NCI-H526 (cell line): Measurements from ENCODE around the gene CDCA3.

Experiments used
- DNase-seq, 2 experiments: peaks; one replicate each; lab custom pipeline; 2025; lab: John Stamatoyannopoulos, UW

The CDCA3 gene

DNA sequence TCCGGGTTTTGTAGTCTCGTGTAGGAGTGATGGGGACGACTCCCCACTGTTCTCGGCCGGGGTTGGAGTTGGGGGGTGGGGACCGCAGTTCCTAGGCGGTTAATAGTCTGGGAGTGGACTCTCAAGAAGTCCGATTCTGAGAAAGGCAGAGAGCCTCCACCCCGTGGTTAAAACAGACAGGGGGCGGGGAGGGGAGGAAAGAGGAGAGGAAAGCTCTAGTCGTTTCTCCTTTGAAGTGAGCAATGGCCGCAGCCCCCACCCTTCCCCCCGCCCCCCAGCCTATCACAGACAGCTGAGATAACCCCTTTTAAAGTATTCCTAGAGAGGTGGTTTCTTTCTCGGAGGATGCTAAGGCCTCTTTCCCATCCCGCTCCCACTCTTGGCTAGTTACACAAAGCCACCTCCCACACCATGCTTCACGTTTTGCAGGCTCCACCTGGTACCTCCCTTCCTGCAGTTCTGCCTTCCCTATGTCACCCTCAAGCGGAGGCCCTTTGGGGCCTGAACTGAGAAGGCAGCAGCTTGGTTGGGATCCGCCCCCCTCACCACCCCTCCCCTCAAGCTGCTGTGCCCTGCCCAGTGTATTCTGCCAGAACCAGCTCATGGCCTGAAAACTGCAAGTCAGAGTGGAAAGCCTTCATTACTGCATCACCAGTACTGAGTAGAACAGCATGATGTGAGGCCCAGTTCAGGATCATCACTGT, 1.7 kb upstream of the CDCA3 start:
- no peak for DNase-seq

DNA sequence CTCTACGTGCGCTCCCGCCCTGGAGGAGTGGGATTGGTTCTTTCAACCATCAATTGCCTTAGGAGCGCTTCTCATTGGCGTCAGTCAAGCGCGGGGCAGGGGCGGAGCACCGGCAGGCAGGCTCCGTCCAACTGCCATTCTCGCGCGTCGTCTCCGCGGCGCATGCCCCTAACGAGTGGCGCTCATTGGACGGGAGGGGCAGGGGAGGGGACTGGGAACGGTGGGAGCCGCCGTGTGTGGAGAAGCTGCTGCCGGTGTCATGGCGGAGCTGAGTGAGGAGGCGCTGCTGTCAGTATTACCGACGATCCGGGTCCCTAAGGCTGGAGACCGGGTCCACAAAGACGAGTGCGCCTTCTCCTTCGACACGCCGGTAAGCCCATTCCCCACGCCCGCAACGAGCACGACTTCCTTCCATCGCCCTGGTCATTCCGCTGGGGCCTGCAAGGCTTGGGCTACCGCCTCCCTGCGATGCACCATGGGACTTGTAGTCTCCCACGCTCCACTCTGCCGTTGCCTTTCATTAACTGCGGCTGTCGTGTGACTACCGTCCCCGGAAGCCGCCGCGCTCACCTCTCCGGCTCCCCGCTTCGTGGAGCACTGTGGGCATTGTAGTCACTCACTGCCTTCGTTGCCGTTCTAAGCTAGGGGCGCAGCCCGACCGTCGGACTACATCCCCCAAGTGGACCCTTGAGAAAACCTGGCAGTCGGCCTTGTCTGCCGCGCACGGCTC, 1.0 kb upstream of the CDCA3 start, which contains the start of gene USP5:
USP5 (plus strand) TSS at position 230 of the 730 bp plus-strand sequence; CDS start at position 260, 30 bp downstream.
- peak; percentile 99 for DNase-seq

DNA sequence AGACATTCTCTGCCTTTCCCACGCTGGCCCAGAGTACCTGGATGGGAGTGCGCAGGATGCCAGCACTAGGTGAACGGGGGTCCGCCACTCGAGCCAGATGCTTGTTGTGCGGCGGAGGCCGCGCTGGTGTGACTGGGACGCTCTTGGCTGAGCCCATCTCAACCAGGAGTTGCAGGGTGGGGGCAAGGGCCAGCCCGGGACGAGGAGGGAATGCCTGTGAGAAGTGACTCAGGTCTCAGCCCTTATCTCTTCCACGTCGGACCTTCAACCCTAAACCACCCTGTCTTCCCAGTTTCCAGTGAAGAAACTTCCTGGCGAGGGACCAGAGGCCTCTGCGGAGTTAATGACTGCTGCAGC, 312 bp downstream of the CDCA3 start:
- no peak for DNase-seq

DNA sequence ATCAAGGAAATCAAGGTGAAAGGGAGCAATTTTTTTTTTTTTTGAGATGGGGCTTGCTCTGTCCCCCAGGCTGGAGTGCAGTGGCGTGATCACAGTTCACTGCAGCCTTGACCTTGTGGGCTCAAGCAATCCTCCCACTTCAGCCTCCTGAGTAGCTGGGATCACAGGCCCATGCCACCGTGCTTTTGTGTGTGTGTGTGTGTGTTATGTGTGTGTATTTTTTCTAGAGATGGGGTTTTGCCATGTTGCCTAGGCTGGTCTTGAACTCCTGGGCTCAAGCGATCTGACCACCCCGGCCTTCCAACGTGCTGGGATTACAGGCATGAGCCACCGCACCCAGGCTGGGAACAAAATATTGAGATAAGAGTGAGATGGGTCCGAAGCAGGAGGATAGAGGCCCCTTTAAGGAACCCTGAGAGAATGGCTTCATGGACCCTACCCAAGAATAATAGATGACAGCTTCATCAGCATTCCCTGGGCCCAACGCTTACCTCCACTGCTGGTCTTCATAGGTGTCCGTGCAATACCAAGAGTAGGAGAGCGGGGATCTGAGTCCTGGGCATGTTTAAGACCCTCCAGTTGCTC, 1.0 kb downstream of the CDCA3 start:
- DNase-seq: no peak

DNA sequence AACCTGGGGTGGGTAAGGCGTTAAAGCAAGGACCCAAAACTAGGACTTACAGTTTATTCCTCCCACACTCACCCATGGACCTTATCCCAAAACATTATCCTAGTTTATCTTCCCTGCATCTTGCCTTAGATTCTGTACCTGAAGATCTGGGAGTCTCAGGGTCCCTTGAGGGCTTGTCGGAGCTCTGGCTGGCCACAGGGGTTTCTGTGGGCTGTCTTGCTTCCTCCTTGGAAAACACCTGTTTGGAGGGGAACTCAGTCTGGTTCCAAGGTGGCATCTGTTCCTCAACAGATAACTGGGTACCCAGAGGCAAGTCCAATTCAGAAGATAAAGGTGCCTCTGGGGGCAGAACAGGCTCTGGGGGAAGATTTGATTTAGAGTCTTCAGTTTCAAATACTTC, 1.7 kb downstream of the CDCA3 start:
- DNase-seq: no peak

DNA sequence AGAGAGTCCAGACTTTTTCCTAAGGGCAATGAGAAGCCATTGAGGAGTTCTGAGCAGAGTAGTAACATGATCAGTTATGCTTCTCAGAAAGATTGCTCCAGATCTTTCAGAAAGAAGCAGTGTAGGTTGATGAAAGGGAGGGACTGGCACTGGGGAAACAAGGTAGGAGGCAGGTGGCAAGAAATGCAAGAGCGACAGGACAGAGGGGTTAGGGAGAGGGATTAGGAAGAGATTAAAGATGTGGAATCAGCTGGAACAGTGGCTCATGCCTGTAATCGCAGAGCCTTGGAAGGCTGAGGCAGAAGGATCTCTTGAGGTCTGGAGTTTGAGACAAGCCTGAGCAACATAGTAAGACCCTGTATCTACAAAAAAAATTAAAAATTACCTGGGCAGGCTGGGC, 3.4 kb downstream of the CDCA3 start:
- DNase-seq: no peak

DNA sequence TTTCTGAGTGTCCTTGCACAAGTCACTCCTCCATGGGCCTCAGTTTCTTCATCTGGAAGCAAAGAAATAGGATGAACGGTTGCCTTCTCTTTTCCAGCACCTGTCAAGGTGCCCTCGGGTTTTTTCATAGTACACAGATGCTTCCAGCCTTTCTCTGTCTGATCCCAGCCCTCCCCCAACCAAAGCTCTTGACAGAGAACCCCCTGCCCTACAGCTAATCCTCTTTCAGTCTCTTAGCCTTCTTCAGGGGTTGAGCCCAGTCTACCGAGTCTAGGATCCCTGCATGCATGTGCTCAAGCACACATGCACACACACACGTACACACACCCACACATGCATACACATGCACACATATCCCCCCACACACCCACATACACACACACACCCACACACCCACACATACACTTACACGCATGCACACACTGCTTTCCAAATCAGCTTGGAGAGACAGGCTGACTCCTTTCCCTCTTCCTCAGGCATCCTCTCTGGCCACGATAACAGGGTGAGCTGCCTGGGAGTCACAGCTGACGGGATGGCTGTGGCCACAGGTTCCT, 4.7 kb downstream of the CDCA3 start:
- DNase-seq: no peak

DNA sequence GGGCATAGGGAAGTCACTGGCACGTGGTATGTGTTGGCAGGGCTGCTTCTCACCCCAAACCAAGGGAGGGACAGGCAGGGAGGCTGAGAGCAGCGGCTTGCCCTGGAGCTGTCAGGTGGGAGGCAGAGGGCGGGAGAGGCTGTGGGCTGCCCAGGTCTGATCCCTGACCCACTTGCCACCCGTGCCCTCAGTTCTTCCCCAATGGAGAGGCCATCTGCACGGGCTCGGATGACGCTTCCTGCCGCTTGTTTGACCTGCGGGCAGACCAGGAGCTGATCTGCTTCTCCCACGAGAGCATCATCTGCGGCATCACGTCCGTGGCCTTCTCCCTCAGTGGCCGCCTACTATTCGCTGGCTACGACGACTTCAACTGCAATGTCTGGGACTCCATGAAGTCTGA, 5.7 kb downstream of the CDCA3 start:
- no peak for DNase-seq

DNA sequence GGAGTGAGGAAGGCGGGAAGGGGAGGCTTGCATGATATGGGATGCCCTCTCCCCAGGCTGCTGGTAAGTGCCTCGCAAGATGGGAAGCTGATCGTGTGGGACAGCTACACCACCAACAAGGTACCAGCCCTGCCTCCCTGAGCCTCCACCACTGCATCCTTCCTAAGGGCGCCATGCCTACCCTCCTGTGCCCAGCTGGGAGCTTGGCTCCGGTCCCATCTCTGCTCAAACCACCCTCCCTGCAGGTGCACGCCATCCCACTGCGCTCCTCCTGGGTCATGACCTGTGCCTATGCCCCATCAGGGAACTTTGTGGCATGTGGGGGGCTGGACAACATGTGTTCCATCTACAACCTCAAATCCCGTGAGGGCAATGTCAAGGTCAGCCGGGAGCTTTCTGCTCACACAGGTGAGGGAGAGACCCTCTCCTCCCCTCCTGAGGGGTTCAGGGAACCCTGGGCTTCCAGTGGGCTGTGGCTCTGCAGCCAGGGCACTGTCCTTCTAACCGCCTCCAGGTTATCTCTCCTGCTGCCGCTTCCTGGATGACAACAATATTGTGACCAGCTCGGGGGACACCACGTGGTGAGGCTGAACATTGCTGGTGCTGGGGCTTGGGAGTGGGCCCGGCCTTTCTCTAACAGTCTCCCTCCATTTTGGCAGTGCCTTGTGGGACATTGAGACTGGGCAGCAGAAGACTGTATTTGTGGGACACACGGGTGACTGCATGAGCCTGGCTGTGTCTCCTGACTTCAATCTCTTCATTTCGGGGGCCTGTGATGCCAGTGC, 7.8 kb downstream of the CDCA3 start:
- peak in 1 of 2 experiments; percentile 26 for DNase-seq

DNA sequence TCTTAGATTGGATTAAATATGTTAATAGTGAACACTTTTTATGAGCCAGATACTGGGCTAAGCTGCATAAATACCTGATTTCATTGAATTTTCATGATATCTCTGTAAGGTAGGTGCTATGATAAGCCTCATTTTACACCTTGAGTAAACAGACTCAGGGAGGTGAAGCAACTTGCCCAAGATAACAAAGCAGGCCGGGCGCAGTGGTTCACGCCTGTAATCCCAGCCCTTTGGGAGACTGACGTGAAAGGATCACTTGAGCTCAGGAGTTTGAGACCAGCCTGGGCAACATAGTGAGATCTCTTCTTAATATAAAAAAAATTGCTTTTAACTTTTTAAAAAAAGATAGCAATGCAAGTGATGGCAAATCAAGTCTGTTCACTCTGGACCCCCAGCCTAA, 9.0 kb downstream of the CDCA3 start:
- no peak for DNase-seq

DNA sequence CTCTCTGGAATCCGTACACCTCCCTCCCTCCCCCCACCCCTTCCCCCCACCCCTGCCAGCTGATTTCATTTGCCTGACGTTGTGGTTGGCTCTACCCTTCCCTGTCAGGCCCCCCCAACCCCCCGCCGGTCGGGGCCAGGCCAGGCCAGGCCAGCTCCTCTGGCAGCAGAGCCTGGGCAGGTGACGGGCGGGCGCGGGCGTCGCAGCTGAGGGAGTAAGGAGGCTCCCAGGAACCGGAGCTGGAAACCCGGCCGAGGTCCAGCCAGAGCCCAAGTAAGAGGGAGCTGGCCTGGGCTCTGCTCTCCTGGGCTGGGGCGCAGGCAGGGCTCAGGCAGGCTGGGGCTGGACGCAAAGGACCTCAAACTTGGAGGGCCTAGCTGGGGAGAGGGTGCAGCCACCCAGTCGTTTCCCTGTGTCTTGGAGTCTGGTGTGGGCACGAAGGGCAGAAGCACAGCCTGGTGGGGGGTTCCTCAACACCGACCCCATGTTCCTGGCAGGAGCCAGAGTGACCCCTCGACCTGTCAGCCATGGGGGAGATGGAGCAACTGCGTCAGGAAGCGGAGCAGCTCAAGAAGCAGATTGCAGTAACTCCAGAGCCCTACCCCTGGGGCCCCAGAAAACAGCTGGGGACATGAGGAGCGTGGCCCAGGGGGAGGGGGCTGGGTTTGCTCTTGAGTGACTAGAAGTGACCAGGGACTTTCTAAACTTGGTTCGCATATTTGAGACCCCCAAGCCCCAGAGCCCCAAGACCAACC, 10.1 kb downstream of the CDCA3 start, which contains the start of gene GNB3:
GNB3 (plus strand) TSS at position 165 of the 755 bp plus-strand sequence; CDS start at position 528, 363 bp downstream.
- DNase-seq: no peak

DNA sequence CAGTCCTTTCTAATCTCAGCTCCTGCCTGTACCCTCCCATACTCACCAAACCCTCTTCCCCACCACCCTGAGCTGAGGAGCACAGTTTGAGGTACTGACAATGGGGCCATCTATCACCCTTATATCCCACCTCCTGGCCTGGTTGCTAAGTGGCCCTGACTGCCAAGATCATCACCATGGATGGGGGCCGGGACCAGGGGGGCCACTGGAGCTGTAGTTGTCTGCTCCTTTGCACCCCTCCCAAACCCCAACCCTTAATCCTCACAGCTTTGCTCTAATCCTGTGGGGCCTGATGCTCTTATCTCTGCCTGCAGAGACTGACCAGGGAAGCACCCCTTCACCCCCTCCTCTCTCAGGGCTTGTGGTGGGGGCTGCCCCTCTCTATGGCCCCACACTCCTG, 10.8 kb downstream of the CDCA3 start:
- DNase-seq: no peak

DNA sequence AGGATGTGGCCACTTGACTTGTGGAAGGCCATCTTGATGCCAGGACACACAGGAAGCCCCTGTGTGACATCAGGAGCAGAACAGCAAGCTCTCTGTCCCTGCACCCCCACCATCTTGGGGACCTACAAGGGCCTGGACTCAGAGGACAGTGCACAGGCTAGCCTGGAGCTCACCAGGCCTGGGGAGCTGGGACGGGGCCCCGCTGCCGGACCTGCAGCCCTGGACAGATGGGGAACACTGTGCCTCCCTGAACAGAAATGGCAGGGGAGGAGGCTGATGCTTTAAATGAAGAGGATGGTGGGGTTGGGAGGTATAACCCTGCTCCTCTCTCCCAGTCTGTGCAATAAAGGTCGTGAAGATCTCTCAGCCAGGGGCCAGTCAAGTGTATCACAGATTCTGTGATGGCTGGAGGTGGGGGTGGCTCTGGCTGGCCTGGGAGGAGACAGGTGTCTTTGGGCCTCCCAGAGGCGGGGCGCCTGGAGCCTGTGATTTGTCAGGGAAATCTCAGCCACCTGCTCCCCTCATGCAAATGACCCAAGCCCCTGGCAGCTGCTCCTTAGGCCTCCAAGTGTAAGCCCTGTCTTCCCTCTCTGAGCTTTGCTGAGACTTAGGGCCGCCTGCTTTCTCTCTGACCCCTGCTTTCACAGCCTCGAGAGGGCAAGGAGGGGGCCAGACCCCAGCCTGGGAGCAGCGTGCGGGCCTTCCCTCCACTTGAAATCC, 11.4 kb downstream of the CDCA3 start:
- peak; percentile 77 to 93 for DNase-seq

DNA sequence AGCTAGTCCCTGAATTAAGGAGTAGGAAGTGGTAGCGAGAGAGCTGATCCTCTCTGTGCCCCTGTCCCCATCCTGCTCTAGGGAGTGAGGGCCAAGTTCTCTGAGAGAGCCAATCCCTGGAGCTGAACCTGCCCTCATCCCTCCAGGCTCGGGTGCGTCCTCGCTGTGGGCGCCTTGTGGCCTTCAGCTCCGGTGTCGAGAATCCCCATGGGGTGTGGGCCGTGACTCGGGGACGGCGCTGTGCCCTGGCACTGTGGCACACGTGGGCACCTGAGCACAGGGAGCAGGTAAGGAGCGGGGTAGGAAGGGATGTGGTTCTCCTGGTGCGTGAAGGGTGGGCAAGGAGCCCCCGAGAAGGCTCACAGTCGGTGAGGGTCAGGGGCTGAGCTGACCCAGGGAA, 12.2 kb downstream of the CDCA3 start:
- no peak for DNase-seq

DNA sequence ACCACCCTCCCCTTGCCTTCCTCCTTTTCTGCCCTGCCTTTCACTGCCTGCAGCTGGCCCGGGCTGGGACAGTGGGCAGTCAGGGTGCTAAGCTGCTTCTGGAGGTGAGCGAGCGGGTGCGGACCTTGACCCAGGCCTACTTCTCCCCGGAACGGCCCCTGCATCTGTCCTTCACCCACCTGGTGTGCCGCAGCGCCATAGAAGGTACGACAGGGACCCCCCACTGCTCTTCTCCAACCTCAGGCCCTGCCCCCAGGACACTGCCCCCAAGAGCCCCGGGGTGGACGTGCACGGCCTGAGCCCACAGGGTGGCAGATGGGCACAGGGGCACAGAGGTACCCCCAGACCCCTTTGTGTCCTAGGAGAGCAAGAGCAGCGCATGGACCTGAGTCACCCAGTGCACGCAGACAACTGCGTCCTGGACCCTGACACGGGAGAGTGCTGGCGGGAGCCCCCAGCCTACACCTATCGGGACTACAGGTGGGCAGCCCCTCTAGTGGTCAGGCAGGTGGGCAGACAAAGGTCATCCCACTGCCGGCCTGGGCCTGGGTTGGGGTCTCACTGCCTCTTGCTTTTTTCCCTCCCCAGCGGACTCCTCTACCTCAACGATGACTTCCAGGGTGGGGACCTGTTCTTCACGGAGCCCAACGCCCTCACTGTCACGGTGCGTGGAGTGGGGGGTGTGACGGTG, 13.6 kb downstream of the CDCA3 start:
- no peak for DNase-seq

DNA sequence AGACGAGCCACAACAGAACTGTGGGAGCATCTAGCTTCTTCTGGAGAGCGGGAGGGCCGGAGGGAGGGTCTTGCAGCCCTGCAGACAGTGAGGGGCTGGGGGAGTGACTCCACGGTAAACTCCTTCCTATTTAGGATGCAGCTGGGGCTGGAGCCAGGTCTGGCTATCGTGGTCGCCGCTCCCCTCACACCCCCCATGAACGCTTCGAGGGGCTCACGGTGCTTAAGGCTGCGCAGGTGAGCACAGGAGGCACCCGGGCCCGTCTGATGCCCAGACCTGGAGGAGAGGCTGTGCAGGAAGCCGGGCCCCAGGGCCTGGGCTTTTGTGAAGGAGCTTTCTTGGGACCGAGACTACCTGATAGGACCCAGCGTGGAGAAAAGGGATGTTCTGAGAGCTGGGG, 14.2 kb downstream of the CDCA3 start:
- DNase-seq: no peak

DNA sequence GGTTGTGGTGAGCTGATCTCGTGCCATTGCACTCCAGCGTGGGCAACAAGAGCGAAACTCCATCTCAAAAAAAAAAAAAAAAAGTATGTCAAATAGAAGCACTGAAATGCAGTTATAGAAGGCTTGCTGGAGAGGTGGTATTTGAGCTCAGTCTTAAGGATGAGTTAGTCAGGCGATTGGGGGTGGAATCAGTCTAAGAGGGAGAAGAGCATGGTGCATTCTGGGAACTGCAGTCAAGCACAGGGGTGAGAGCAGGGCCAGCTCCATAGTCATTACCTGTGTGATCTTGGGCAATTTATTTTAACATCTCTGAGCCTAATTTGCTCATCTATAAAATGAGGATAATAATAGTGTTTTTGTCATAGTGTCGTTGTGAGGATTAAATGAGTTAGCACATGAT, 16.2 kb downstream of the CDCA3 start:
- DNase-seq: no peak

DNA sequence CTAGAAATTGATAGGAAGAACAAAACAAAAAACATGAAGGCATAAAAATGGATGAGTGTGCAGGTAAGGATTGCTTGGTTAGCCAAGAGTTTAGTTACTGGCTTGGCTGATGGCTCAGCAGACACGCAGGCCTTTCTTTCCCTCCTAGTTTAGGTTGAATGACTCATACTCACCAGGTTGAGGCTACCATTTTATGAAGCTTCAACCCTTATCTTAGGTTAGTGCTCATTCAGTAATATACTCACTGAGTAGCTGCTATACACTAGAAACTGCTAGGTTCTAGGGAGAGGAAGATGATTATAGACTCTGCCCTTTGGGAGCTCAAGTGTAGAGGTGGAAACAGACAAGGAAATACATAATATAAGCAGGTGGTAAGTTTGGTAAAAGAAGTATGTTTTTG, 16.8 kb downstream of the CDCA3 start:
- no peak for DNase-seq

DNA sequence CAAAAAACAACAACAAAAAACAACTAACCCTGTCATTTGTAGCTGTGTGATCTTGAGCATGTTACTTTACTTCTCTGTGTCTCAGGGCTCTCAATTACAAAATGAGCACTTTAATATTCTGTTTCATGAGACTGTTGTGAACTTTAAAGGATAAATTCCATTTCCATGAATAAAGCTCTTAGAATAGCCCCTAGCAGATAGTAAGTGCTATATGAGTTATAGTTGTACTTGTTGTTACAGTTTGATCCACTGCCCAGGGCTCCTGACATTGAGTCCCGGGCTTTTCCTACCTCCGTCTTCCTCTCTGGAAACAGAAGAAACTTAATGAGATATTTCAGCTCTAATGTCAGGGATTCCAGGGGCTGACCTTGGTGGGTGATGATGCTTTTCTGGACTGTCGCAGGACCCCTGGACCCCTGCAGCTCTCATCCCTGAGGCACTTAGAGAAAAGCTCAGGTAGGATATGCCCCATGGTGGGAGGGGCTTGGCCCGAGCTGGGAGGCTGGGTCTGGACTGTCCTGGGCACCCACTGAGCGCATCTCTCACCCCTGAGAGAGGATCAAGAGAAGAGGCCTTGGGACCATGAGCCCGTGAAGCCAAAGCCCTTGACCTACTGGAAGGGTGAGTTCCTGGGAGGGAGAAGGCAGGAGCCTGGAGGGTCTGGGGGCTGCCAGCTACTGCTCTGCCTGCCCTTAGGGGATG, 17.7 kb downstream of the CDCA3 start:
- no peak for DNase-seq
